HG03108 (cell line): Measurements from ENCODE around the gene RHOBTB3.

Source experiments
- ATAC-seq: cut with Tn5 transposase; IDR thresholded peaks from one replicate; pipeline ENCODE4 v1.9.1; 2021; ENCODE audit warnings: moderate library complexity; ENCODE audit not compliant: unreplicated experiment

Gene RHOBTB3

GRCh38 chr5:95731571-95732554 is 727 bp downstream of the RHOBTB3 start:
- peak; percentile 20 for ATAC-seq

- no peak for ATAC-seq
Measured at GRCh38 chr5:95733107-95733665, 2.0 kb downstream of the RHOBTB3 start.

GRCh38 chr5:95734187-95734586 is 3.1 kb downstream of the RHOBTB3 start:
- no peak for ATAC-seq

GRCh38 chr5:95734906-95735305 is 3.8 kb downstream of the RHOBTB3 start:
- ATAC-seq: no peak

GRCh38 chr5:95735406-95735805 is 4.3 kb downstream of the RHOBTB3 start:
- ATAC-seq: no peak

- ATAC-seq: no peak
Measured at GRCh38 chr5:95738072-95738471, 6.9 kb downstream of the RHOBTB3 start.

- ATAC-seq: no peak
Measured at GRCh38 chr5:95738834-95739233, 7.7 kb downstream of the RHOBTB3 start.

- ATAC-seq: no peak
Measured at GRCh38 chr5:95739857-95740256, 8.7 kb downstream of the RHOBTB3 start.

- no peak for ATAC-seq
Measured at GRCh38 chr5:95741458-95741857, 10.3 kb downstream of the RHOBTB3 start.

GRCh38 chr5:95743232-95743631 is 12.1 kb downstream of the RHOBTB3 start:
- no peak for ATAC-seq

GRCh38 chr5:95743877-95744276 is 12.7 kb downstream of the RHOBTB3 start:
- ATAC-seq: no peak

- ATAC-seq: no peak
Measured at GRCh38 chr5:95746194-95746593, 15.1 kb downstream of the RHOBTB3 start.

- ATAC-seq: no peak
Measured at GRCh38 chr5:95746722-95747679, 15.9 kb downstream of the RHOBTB3 start.

GRCh38 chr5:95748133-95748532 is 17.0 kb downstream of the RHOBTB3 start:
- no peak for ATAC-seq

- ATAC-seq: no peak
Measured at GRCh38 chr5:95754545-95754944, 23.4 kb downstream of the RHOBTB3 start.

GRCh38 chr5:95759005-95759404 is 27.9 kb downstream of the RHOBTB3 start:
- no peak for ATAC-seq

GRCh38 chr5:95759634-95760033 is 28.5 kb downstream of the RHOBTB3 start:
- no peak for ATAC-seq

- peak; percentile 94 for ATAC-seq
Measured at GRCh38 chr5:95760273-95761191, 29.4 kb downstream of the RHOBTB3 start.

GRCh38 chr5:95761771-95762651 is 30.9 kb downstream of the RHOBTB3 start:
- no peak for ATAC-seq
